CD14-positive monocyte (primary cell): Measurements from ENCODE around the gene PPP1R2C. TPM values are rescaled to one million over a fixed set of nuclear protein-coding genes. Genes with fewer than 3 reads are reported as not detected.

Experiments
- DNase-seq, 3 donors: peaks; one replicate each; pipeline ENCODE4 v3.0.0-alpha.2; 2011 to 2022
- H2AFZ ChIP-seq: 2 replicates; pipeline ENCODE4 v1.6.0; 2012; ENCODE audit warnings: mild to moderate bottlenecking, low read depth, low read length, inconsistent platforms; ENCODE audit not compliant: insufficient read depth, poor library complexity, severe bottlenecking
- H3K27ac ChIP-seq, 2 donors: 1 replicate in 1 of 2; 2 replicates in 1 of 2; pipeline ENCODE4 v1.5.1; 2012 to 2013; ENCODE audit warnings: low read length in 2 of 2, control low read depth in 1 of 2, inconsistent platforms in 1 of 2, low read depth in 1 of 2, mild to moderate bottlenecking in 1 of 2
- H3K27me3 ChIP-seq, 2 donors: one replicate each; pipeline versions ENCODE4 v1.6.0 to v1.6.1; 2011 to 2013; ENCODE audit warnings: low read length in 2 of 2; ENCODE audit not compliant: control insufficient read depth in 2 of 2, insufficient read depth in 2 of 2
- H3K36me3 ChIP-seq, 2 donors: replicated peaks in 1 of 2; 1 replicate in 1 of 2; 2 replicates in 1 of 2; pipeline versions ENCODE4 v1.5.1 to v1.6.1; 2012 to 2013; ENCODE audit warnings: low read length in 2 of 2, control low read depth in 1 of 2, inconsistent platforms in 1 of 2, mild to moderate bottlenecking in 1 of 2; ENCODE audit not compliant: insufficient read depth in 2 of 2, control insufficient read depth in 1 of 2
- H3K4me1 ChIP-seq, 2 donors: 1 replicate in 1 of 2; 2 replicates in 1 of 2; pipeline versions ENCODE4 v1.5.1 to v1.6.1; 2012 to 2013; ENCODE audit warnings: low read length in 2 of 2, control low read depth in 1 of 2, inconsistent platforms in 1 of 2, mild to moderate bottlenecking in 1 of 2, moderate library complexity in 1 of 2; ENCODE audit not compliant: insufficient read depth in 2 of 2, control insufficient read depth in 1 of 2
- H3K4me2 ChIP-seq: replicated peaks from 2 replicates; pipeline ENCODE3; 2012; ENCODE audit warnings: low read length, moderate library complexity, mild to moderate bottlenecking; ENCODE audit not compliant: poor library complexity, severe bottlenecking; ENCODE audit errors: extremely low read depth
- H3K4me3 ChIP-seq, 3 experiments: fragments of 200-600 bp in 1 of 3; sonication (generic) in 1 of 3; replicated peaks in 1 of 3; 1 replicate in 2 of 3; 2 replicates in 1 of 3; pipeline ENCODE4 v1.5.1; 2011 to 2013; ENCODE audit warnings: low read length in 3 of 3, mild to moderate bottlenecking in 3 of 3, control low read depth in 2 of 3, low read depth in 2 of 3, inconsistent platforms in 1 of 3, moderate library complexity in 1 of 3
- H3K79me2 ChIP-seq: 2 replicates; pipeline ENCODE4 v1.6.0; 2012; ENCODE audit warnings: mild to moderate bottlenecking, control low read depth, inconsistent platforms, low read length, moderate library complexity; ENCODE audit not compliant: insufficient read depth
- H3K9ac ChIP-seq: 2 replicates; pipeline ENCODE4 v1.6.0; 2017; ENCODE audit warnings: low read length, mild to moderate bottlenecking; ENCODE audit not compliant: insufficient read depth, poor library complexity, severe bottlenecking
- H3K9me3 ChIP-seq, 2 donors: replicated peaks in 1 of 2; 1 replicate in 1 of 2; 2 replicates in 1 of 2; pipeline versions ENCODE4 v1.5.1 to v1.6.1; 2012 to 2013; ENCODE audit warnings: low read length in 2 of 2, control low read depth in 1 of 2; ENCODE audit not compliant: control insufficient read depth in 1 of 2, insufficient read depth in 1 of 2
- H4K20me1 ChIP-seq: 2 replicates; pipeline ENCODE4 v1.6.0; 2012; ENCODE audit warnings: mild to moderate bottlenecking, low read length, control low read depth, moderate library complexity; ENCODE audit not compliant: insufficient read depth
- H3K27ac Mint-ChIP-seq, 7 donors: one replicate each; pipeline ENCODE4 v1.8.0; 2020; ENCODE audit warnings: mild to moderate bottlenecking in 7 of 7, mixed read lengths in 7 of 7, moderate library complexity in 6 of 7, inconsistent platforms in 2 of 7
- H3K27me3 Mint-ChIP-seq, 3 donors: one replicate each; pipeline ENCODE4 v1.8.0; 2021 to 2022; ENCODE audit warnings: low read depth in 3 of 3, mild to moderate bottlenecking in 3 of 3, mixed read lengths in 3 of 3, moderate library complexity in 3 of 3, inconsistent platforms in 1 of 3
- H3K36me3 Mint-ChIP-seq, 2 donors: one replicate each; pipeline ENCODE4 v1.8.0; 2020; ENCODE audit warnings: mixed read lengths in 2 of 2, inconsistent platforms in 1 of 2, mild to moderate bottlenecking in 1 of 2
- H3K4me1 Mint-ChIP-seq: one replicate; pipeline ENCODE4 v1.8.0; 2020; ENCODE audit warnings: mild to moderate bottlenecking, mixed read lengths
- H3K4me3 Mint-ChIP-seq, 2 donors: one replicate each; pipeline ENCODE4 v1.8.0; 2020; ENCODE audit warnings: mild to moderate bottlenecking in 2 of 2, mixed read lengths in 2 of 2, moderate library complexity in 1 of 2
- H3K9me3 Mint-ChIP-seq, 7 donors: one replicate each; pipeline ENCODE4 v1.8.0; 2020 to 2022; ENCODE audit warnings: mixed read lengths in 7 of 7, mild to moderate bottlenecking in 6 of 7, moderate library complexity in 6 of 7, inconsistent platforms in 2 of 7
- WGBS: methylation state at CpG from one replicate; pipeline ENCODE4 v1.1.5; 2013; ENCODE audit warnings: missing lambda C conversion rate; ENCODE audit not compliant: insufficient coverage; 5-methylcytosine and 5-hydroxymethylcytosine counted together
- intact Hi-C, 2 donors: fragments of 100-400 bp; cut with micrococcal nuclease; formaldehyde crosslinking; loops; one replicate each; pipeline versions ENCODE4 v1.15.0 to v1.15.1; 2023
- polyA plus RNA-seq, 3 donors: library from polyadenylated mRNA; depleted of rRNA in 1 of 3; unstranded in 2 of 3; stranded (reverse) in 1 of 3; fragments of 300-500 nt in 2 of 3; fragments of >200 nt in 1 of 3; fragmentation: Illumina TruSeq in 2 of 3; gene quantifications; 1 replicate in 2 of 3; 2 replicates in 1 of 3; pipeline ENCODE4 v1.2.3, GENCODE V29; 2012 to 2021
- TF ChIP-seq, protein P1 (sequence below): fragments of 200-600 bp; IDR thresholded peaks from one replicate; pipeline ENCODE4 v1.8.0; 2022; ENCODE audit warnings: antibody characterized with exemption, mild to moderate bottlenecking

PPP1R2C gene
- polyA plus RNA-seq, 3 donors: not detected

DNA sequence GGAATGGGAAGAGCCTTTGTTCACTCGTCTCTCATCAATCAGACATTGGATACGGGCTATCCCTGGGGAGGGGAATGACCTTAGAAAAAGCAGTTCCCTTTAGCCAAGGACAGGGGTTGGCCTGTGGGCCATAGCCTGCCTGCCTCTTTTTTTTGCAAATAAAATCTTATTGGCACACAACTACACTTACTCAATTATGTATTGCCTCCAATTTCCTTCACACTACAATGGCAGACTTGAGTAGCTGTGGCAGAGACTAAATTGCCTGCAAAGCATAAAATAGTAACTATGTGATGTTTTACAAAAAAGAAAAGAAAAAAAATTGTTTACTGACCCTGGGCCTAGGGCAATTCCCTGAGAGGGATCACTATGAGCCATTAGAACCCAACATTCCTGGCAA, 23.4 kb downstream of the PPP1R2C start:
- no peaks in the 10 kb centered on the region for H3K27me3 ChIP-seq
- H3K27ac Mint-ChIP-seq: no peak overlapping the region
- H3K4me1 ChIP-seq: no peaks in the 10 kb centered on the region
- H3K9me3 ChIP-seq: no peaks in the 10 kb centered on the region
- H3K9ac ChIP-seq: no peak overlapping the region
- H3K4me2 ChIP-seq: no peak overlapping the region
- no peak overlapping the region for H3K4me3 Mint-ChIP-seq
- H3K9me3 Mint-ChIP-seq: peaks cover 0 to 5% (median 0%) of the 10 kb centered on the region in 7 donors
- no peaks in the 10 kb centered on the region for H3K36me3 ChIP-seq
- no peaks in the 10 kb centered on the region for H3K79me2 ChIP-seq
- no peak overlapping the region for H3K4me3 ChIP-seq
- H3K36me3 Mint-ChIP-seq: no peaks in the 10 kb centered on the region
- H3K27me3 Mint-ChIP-seq: peaks cover 0 to 5% (median 1%) of the 10 kb centered on the region in 3 donors
- no CpG with 5 or more reads among the region's 2 CpGs for WGBS
- no peak for DNase-seq
- no peak overlapping the region for H2AFZ ChIP-seq
- no peaks in the 10 kb centered on the region for H3K4me1 Mint-ChIP-seq
- no peak overlapping the region for H3K27ac ChIP-seq
- no peaks in the 10 kb centered on the region for H4K20me1 ChIP-seq
- TF ChIP-seq, protein P1, sequence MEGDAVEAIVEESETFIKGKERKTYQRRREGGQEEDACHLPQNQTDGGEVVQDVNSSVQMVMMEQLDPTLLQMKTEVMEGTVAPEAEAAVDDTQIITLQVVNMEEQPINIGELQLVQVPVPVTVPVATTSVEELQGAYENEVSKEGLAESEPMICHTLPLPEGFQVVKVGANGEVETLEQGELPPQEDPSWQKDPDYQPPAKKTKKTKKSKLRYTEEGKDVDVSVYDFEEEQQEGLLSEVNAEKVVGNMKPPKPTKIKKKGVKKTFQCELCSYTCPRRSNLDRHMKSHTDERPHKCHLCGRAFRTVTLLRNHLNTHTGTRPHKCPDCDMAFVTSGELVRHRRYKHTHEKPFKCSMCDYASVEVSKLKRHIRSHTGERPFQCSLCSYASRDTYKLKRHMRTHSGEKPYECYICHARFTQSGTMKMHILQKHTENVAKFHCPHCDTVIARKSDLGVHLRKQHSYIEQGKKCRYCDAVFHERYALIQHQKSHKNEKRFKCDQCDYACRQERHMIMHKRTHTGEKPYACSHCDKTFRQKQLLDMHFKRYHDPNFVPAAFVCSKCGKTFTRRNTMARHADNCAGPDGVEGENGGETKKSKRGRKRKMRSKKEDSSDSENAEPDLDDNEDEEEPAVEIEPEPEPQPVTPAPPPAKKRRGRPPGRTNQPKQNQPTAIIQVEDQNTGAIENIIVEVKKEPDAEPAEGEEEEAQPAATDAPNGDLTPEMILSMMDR: no peak
- intact Hi-C loops: no loop called here

DNA sequence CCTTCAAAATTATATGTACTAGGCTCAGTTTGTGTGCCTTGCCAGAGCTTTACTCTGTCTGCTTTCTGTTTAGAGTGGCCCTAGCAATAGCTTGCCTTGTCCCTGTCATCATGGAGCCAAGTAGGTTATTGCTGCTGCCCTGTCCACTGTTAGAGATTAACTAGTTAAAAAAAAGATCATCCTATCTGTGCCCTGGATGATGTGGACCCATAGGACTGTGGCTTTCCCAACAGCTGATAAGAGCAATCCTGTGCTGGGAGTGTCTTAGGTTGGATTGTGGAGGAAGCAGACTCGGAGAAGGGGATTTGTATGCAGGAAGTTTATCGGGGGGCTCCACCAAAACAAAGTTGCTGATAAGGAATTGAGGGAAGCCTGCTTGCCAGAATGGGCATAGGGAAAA, 23.8 kb downstream of the PPP1R2C start:
- no CpG with 5 or more reads among the region's 2 CpGs for WGBS
- Mint-ChIP-seq H3K36me3 (no peaks in the 10 kb centered on the region), H3K27ac (no peak overlapping the region), H3K9me3 (peaks cover 0 to 5% (median 0%) of the 10 kb centered on the region in 7 donors), H3K4me3 (no peak overlapping the region), H3K27me3 (peaks cover 0 to 5% (median 1%) of the 10 kb centered on the region in 3 donors), H3K4me1 (no peaks in the 10 kb centered on the region)
- H3K9me3 ChIP-seq: no peaks in the 10 kb centered on the region
- no peak overlapping the region for H3K9ac ChIP-seq
- TF ChIP-seq, protein P1: no peak
- H3K27ac ChIP-seq: no peak overlapping the region
- no peak overlapping the region for H2AFZ ChIP-seq
- H4K20me1 ChIP-seq: no peaks in the 10 kb centered on the region
- no peaks in the 10 kb centered on the region for H3K27me3 ChIP-seq
- no peaks in the 10 kb centered on the region for H3K4me1 ChIP-seq
- no peak overlapping the region for H3K4me2 ChIP-seq
- no peaks in the 10 kb centered on the region for H3K36me3 ChIP-seq
- DNase-seq: no peak
- no peaks in the 10 kb centered on the region for H3K79me2 ChIP-seq
- intact Hi-C loops: no loop called here
- no peak overlapping the region for H3K4me3 ChIP-seq
